HG02840 (cell line): ENCODE measurements around the gene AP2A2.
"Not testable (repeated sequence)": the region's sequence is repeated elsewhere in the genome, so short reads cannot be mapped to it uniquely, and the experiment has no call there.

ENCODE experiments used
- ATAC-seq: cut with Tn5 transposase; IDR thresholded peaks from one replicate; pipeline ENCODE4 v1.9.1; 2021; ENCODE audit warnings: mild to moderate bottlenecking, moderate library complexity, moderate number of reproducible peaks; ENCODE audit not compliant: unreplicated experiment, low FRiP score

Gene AP2A2

GRCh38 chr11:952406-953385 is 27.0 kb downstream of the AP2A2 start:
- no peak for ATAC-seq

GRCh38 chr11:953512-953911 is 27.8 kb downstream of the AP2A2 start:
- ATAC-seq: no peak

- ATAC-seq: no peak
Observed at GRCh38 chr11:954392-955153, 28.9 kb downstream of the AP2A2 start.

DNA sequence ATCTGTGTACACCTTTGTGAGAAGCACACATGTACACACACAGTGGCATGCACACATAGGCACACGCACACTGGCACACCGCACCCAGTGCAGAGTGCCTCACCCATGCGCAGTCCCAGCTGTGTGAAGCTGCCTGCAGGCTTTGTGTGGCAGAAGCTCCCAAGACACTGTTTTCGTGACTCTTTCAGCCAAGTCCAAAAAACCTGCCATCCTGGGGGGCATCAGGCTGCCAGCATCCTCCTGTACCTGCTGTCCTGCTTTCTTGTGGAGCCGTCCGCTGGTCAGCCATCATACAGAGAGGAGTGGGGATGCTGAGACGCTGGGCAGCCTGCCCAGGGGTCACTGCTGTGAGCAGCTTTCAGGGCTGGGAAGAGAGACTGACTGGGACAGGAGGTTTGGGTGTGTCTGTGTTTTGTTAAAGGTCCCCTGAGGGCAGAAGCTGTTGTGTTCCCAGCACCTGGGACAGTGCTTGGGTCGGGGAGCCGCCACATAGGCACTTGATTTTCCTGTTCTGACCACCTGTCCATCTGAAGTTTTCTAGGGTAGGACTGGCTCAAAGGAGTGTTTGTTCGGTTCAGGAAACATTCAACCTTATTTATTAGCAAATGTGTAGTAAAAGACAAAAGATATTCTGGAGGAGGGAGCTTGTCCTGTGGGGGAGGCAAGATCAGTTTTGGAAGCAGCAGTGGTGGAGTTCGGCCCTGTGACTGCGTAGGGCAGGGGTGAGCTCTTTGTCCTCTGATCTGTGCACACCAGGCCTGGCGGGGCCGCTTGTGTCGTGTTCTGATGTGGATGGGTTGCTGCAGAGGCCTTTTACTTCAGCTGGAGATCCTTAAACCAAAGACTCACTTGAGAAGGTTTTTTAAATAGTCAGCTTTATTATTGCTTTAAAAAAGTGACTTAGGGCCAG is 29.7 kb downstream of the AP2A2 start:
- no peak for ATAC-seq

- no peak for ATAC-seq
Observed at GRCh38 chr11:957212-957920, 31.7 kb downstream of the AP2A2 start.

DNA sequence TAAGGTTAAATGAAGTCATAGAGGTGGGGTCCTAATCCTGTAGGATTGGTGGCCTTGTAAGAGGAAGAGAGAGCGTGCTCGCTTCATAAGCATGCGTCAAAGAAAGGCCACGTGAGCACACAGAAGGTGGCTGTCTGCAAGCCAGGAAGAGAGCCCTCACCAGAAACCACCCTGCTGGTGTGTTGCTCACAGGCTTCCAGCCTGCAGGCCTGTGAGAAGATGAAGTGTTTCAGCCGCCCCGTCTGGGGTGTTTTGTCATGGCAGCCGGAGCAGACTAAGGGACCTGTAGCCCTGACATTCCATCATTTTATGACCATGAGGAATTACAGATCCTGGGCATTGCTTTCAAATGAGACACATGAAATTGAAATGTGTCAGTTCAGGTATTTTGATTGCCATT is 32.4 kb downstream of the AP2A2 start:
- ATAC-seq: no peak

DNA sequence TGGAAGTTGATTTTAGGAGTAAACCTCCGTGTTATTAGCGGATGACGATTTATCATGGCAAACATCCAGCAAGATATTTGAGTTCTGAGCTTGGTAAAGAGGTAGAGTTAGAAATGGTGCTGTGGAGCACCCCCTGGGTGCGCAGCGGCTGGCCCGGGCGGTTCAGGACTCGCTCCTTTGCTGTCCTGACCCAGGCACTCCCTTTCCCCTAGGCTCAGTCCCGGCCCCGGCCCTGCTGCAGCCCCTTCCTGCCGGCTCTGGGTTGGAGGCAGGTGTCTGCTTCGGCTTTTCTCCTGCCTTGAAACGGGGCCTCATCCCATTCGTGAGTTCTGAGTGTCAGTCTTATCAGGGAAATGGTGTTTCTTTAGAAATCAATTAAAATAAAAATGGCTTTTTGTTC is 33.4 kb downstream of the AP2A2 start:
- ATAC-seq: no peak

GRCh38 chr11:959608-960007 is 33.9 kb downstream of the AP2A2 start:
- no peak for ATAC-seq

- not testable (repeated sequence) for ATAC-seq
Observed at GRCh38 chr11:961310-961920, 35.7 kb downstream of the AP2A2 start.

- ATAC-seq: no peak
Observed at GRCh38 chr11:961921-962320, 36.3 kb downstream of the AP2A2 start.

- ATAC-seq: no peak
Observed at GRCh38 chr11:962688-963087, 37.0 kb downstream of the AP2A2 start.

DNA sequence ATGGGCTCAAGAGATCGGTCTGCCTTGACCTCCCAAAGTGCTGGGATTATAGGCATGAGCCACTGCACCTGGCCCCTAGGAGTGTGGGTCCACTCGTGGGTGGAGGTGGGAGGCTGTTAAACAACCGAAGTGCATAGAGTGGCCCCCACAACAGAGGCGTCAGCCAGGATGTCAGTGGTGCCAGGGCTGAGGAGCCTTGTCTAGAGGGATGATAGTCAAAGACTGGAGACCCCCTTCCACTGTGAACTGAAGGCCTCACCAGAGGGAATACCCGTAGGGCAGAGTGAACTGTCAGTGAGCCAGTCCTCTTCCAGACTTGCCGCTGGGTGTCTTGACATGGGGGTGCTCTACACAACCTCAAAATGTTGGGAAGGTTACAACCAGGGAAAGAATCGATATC is 38.2 kb downstream of the AP2A2 start:
- ATAC-seq: no peak

- no peak for ATAC-seq
Observed at GRCh38 chr11:965206-965775, 39.6 kb downstream of the AP2A2 start.

DNA sequence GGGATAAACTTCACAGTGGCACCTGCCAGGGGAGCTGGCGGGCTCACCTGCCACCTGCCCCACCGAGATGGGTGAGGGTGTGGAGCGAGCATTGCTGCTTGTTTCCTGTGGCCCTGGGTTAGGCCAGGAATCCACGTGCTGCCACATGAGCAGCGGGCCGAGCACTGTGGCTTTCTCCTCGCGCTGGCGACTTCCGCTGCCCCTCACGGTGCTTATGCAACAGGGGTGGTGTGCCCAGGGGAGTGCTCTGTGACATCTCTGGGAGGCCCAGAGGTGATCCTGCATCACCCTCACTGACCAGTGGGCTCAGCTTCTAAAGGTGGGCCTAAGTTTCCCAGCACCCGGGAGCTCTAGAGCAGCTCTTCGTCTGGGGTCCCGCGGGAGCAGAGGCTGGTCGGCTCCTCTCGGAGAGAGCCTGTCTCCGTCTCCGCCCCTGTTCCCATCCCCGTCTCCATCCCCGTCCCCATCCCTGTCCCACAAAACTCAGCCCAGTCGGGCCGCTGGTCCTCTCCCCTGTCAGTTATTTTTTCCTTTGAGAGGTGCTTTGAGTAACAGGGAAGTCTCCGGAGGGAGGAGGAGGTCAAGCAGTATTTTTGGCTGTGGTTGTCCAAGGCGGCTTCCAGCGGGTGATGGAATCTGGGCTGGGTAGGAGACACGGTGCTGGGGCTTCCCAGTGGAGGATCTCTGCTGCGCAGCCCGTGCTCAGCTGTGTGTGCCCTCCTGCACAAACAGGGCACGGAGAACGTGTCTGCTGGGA is 42.5 kb downstream of the AP2A2 start:
- no peak for ATAC-seq

DNA sequence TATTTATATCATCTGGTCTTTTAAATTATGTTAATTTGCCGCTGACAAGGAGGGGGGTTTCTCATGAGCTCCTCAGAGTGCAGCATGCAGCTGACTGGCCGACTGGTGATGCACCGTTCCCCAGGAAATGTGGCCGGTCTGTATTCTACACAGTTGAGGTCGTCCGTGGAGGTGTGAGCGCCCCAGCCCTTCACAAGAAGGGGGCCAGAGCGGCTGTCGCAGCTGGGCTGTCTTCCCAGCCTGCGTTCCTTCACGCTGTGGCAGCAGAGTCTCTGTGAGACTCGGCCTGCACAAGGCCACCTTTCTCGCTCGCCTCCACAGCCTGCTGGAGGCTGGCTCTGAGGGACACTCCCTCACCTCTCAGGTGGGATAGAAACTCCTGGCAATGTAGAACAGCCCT is 43.2 kb downstream of the AP2A2 start:
- no peak for ATAC-seq

DNA sequence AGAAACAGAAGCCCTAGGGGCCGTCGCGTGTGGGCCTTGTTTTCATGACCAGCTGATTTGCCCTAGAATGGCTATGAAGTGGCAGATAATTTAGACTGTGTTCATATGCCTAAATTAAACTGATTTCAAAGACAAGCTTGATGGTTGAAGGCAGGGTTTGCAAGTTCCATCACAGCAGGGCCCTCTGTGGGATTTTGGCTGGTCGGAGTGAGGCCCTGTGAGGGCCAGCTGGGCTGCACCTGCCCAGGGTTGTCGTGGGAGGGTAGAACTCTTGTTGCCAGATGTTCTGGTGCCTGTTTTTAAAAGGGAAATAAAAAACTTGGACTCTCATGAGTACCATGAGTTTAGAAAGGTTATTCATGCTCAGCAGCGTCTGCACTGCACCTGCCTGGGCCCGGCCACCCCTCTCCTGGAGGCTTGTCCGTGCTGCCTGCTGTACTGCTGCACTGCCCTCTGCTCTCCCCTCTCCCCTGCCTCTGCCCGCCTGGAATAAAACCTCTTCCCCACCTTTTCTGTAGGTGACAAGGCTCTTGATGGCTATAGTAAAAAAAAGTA is 44.1 kb downstream of the AP2A2 start:
- no peak for ATAC-seq

DNA sequence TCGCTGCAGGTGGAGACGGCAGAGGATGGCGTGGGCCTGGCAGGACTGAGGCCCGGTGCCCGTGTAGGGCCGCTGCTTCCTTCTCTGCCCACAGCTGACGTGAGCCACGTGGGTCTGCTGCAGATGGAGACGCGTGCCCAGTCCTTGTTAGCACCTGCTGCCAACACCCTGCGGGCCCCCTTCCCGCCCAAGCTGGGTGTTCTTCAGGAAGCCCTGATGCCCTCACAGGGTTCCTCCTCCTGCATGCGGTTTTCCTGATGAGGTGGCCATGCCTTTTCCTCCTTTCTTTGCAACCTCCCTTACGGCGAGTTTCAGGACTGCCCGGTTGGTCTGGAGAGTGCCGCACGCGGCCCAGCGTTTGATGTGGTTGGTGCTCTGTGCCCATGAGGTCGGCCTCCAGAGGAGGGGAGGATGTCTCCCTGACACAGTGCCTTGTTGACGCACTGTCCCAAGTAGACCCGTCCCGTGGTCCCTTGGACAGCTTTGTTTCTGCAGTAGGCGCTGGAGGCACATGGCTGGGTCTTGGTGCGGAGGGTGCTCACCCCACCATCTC is 44.7 kb downstream of the AP2A2 start:
- no peak for ATAC-seq
